Left renal cortex interstitium (tissue), 4 donors: ENCODE results near the gene GDPD4. TPM values are rescaled to one million over a fixed set of nuclear protein-coding genes. Genes with fewer than 3 reads are reported as not detected.
"Not testable (repeated sequence)": the region's sequence is repeated elsewhere in the genome, so short reads cannot be mapped to it uniquely, and the experiment has no call there.

ENCODE experiments used
- DNase-seq, 4 donors: peaks; one replicate each; pipeline ENCODE4 v3.0.0-alpha.2; 2013; ENCODE audit warnings: low read depth in 4 of 4, low spot score in 2 of 4, missing footprints in 1 of 4
- polyA plus RNA-seq, 4 donors: library from polyadenylated mRNA; unstranded; fragments of 120-200 nt; gene quantifications; one replicate each; pipeline ENCODE4 v1.2.1, GENCODE V29; 2013; ENCODE audit not compliant: insufficient read length in 4 of 4

GDPD4 gene
- polyA plus RNA-seq, 4 donors = 0.13 to 0.46 TPM; not detected in 2

DNA sequence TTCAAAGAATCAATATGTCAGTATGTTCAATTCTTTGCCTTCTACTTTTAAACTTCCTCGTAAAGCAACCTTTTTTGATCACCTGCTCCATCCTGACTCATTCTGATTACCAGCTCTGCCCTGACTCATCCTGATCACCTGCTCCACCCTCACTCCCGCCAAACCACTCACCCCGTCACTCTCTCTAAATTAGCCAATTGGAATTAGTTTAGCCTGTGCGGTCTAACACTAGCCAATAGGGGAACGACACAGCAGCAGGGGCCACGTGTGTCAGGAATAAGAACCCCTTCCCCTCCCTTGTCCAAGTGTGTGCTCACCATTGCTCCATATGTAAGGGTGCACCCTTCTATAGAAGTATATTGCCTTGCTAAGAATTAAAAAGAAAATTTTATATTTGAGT is 1.5 kb downstream of the GDPD4 start:
- DNase-seq = not testable (repeated sequence)

- DNase-seq = no peak
Observed at GRCh38 chr11:77299528-77299993, 1.9 kb downstream of the GDPD4 start.

DNA sequence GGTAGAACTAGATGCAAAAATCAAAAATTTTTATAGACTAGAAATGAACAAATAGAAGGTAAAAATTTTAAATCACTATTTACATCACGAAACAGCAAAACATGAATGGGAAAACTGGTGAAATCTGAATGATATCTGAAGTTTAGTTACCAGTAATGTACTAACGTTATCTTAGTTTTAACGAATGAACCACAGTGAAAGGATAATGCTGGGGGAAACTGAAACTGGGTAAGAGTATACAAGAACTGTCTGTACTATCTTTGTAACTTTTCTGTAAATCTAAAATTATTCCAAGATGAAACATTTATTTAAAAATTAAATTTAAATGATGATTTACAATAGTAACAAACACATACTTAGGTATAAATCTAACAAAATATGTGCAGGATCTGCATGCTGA is 7.4 kb downstream of the GDPD4 start:
- DNase-seq = no peak

- DNase-seq = no peak
Observed at GRCh38 chr11:77289737-77290136, 11.7 kb downstream of the GDPD4 start.

- no peak for DNase-seq
Observed at GRCh38 chr11:77287615-77288273, 13.7 kb downstream of the GDPD4 start.

GRCh38 chr11:77287136-77287535 is 14.3 kb downstream of the GDPD4 start:
- DNase-seq = no peak

- no peak for DNase-seq
Observed at GRCh38 chr11:77284476-77285468, 16.7 kb downstream of the GDPD4 start.

GRCh38 chr11:77283101-77283500 is 18.4 kb downstream of the GDPD4 start:
- DNase-seq = no peak

- no peak for DNase-seq
Observed at GRCh38 chr11:77278595-77279506, 22.6 kb downstream of the GDPD4 start.

- no peak for DNase-seq
Observed at GRCh38 chr11:77276271-77276670, 25.2 kb downstream of the GDPD4 start.

- no peak for DNase-seq
Observed at GRCh38 chr11:77270921-77271320, 30.6 kb downstream of the GDPD4 start.

DNA sequence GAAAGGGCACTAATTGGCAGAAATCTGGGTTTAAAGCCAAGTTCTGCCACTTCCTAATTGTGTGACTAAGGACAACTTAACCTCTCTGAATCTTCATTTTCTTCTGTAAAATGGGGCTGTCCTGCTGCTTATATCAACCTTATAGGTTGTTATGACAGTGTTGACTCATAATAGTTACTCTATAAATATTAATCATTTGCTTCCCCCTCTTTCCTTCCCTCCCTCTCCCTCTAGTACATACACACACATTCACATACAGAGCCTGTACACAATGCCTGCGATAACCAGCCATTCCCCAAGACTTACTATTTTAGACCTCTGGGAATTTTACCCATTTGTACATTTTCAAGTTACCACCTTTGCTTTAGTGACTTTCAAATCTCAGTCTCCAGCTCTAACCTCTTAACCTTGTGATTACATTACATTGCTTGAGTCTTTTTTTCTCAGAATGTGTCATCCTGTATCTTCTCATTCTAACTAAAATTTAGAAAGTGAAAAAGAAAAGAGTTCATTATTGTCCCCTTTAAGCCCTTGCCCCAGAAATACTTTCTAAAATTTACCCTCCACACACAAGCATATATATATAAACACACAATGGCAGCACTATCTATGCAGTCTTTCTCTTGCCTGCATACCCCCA is 31.9 kb downstream of the GDPD4 start:
- no peak for DNase-seq

- no peak for DNase-seq
Observed at GRCh38 chr11:77267962-77268361, 33.5 kb downstream of the GDPD4 start.

- DNase-seq = no peak
Observed at GRCh38 chr11:77266766-77267165, 34.7 kb downstream of the GDPD4 start.

DNA sequence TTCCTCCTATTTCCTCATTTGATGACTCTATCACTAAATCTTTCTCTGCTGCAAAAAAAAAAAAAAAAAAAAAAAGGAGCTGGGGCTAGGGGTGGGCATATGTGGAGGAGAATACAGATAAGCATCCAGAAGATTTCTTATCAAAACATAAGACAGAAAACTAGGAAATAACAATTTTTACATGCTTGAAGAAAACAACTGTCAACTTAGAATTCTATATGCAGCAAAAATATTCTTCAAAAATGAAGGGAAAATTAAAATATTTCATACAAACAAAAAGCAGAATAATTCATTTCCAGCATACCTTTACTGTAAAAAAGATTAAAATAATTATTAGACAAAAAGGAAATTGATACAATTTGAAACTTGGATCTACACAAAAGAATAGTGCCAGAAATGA is 38.7 kb downstream of the GDPD4 start:
- no peak for DNase-seq

DNA sequence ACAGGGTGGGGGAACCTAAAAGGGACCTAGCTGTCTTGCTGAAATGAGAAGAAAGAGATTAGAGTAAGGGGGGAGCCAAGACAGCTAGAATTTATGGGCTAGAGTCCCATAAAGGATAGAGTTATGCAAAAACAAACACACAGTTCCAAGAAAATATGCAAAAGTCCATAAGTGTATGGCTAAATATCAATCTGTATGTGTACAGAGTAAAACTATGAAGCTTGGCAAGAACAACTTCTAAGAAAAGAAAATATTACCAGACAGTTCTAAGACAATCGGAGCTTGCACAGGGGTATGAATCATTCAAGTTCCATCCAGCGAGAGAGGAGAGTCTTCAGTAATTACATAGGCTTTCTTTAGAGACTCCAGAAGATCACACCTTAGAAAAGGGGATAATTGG is 41.8 kb downstream of the GDPD4 start:
- no peak for DNase-seq

DNA sequence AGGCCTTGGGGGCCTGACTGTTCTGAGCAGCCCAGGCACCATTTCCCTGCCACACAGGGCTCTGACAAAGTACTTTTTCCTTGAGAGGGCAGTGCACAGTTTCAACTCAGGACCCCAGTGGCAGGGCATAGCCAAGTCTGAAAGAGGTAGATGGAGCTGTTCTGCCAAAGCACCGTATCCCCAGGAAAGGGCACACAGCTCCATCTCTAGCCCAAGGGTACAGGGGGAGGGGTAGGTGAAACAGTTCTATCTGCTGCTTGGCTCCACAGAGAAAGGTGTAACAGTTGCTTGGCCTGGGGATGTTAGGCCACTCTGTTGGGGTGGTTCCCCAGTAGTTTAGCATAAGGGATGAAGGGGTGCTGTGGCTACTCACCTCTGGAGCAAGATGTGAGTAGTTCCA is 47.8 kb downstream of the GDPD4 start:
- no peak for DNase-seq

DNA sequence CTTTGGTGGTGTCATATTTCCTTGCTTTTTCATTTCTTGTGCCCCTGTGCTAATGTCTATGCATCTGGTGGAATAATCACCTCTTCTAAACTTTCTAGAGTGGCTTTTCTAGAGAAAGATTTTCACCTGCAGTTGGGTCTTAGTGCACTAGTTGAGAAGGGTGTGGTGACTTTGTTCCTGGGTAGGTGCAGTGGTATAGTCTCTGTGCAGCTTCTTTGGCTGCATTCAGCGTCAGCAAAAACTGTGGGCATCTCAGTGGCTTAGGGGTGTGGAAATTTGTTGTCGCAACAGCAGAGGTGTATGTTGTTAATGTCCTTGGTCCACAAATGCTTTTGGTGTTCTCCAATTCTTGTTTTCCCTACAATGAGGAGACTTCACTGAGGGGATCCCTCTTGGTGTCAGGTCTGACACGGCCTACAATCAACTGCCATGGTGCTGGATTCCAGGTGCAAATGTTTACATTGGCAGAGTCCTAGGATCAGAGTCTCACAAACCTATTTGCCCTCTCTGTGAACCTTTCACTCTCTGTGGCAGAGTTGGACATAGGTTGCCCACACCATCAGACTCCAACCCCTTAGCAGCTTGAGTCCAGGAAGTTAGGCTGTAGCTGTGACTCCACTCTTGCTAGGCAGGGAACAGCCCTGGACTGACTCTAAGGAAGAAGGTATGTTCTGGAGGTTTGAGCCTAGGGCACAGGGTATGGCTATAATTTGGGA is 48.8 kb downstream of the GDPD4 start:
- no peak for DNase-seq

- no peak for DNase-seq
Observed at GRCh38 chr11:77250881-77251640, 50.4 kb downstream of the GDPD4 start.
